Bronchial epithelial cell (primary cell): Measurements from ENCODE around the gene ENPP6. TPM values are rescaled to one million over a fixed set of nuclear protein-coding genes. Genes with fewer than 3 reads are reported as not detected.

Experiments used
- DNase-seq: peaks from one replicate; pipeline ENCODE4 v3.0.0-alpha.2; 2010; ENCODE audit warnings: low read depth
- FAIRE-seq: peaks from 2 replicates; lab custom pipeline; 2011; peaks lifted over from hg19 to GRCh38; lab: Jason Lieb, UNC
- H3K27me3 ChIP-seq: 2 replicates; pipeline ENCODE4 v1.5.1; 2011; ENCODE audit warnings: low read length; ENCODE audit not compliant: control insufficient read depth, insufficient read depth
- H3K36me3 ChIP-seq: 2 replicates; pipeline ENCODE4 v1.5.1; 2011; ENCODE audit warnings: low read length; ENCODE audit not compliant: control insufficient read depth, insufficient read depth
- H3K4me3 ChIP-seq: 2 replicates; pipeline ENCODE4 v1.5.1; 2011; ENCODE audit warnings: mild to moderate bottlenecking, low read depth, low read length, control low read depth
- total RNA-seq: library from RNA; depleted of rRNA; stranded (reverse); fragments of >200 nt; gene quantifications from 2 replicates; pipeline ENCODE4 v1.2.1, GENCODE V29; 2014
- TF ChIP-seq, protein P1 (sequence below): IDR thresholded peaks from 2 replicates; pipeline ENCODE4 v1.5.1; 2011; ENCODE audit warnings: mild to moderate bottlenecking, moderate library complexity, low read length, control low read depth, inconsistent platforms; ENCODE audit not compliant: insufficient read depth, severe bottlenecking

Gene ENPP6
- total RNA-seq, 1 donor from 2014 or later: not detected

DNA sequence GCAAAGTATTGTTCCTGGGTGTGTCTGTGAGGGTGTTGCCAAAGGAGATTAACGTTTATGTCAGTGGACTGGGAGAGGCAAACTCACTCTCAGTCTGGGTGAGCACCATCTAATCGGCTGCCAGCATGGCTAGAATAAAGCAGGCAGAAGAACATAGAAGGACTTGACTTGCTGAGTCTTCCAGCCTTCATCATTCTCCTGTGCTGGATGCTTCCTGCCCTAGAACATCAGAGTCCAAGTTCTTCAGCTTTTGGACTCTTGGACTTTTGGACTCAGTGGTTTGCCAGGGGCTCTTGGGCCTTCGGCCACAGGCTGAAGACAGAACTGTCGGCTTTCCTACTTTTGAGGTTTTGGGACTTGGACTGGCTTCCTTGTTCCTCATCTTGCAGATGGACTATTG, 15.3 kb upstream of the ENPP6 start:
- FAIRE-seq (no peak), DNase-seq (no peak)
- H3K27me3 ChIP-seq: peaks cover 2% of the 10 kb centered on the region
- H3K36me3 ChIP-seq: no peaks in the 10 kb centered on the region
- no peak overlapping the region for H3K4me3 ChIP-seq
- TF ChIP-seq, protein P1, sequence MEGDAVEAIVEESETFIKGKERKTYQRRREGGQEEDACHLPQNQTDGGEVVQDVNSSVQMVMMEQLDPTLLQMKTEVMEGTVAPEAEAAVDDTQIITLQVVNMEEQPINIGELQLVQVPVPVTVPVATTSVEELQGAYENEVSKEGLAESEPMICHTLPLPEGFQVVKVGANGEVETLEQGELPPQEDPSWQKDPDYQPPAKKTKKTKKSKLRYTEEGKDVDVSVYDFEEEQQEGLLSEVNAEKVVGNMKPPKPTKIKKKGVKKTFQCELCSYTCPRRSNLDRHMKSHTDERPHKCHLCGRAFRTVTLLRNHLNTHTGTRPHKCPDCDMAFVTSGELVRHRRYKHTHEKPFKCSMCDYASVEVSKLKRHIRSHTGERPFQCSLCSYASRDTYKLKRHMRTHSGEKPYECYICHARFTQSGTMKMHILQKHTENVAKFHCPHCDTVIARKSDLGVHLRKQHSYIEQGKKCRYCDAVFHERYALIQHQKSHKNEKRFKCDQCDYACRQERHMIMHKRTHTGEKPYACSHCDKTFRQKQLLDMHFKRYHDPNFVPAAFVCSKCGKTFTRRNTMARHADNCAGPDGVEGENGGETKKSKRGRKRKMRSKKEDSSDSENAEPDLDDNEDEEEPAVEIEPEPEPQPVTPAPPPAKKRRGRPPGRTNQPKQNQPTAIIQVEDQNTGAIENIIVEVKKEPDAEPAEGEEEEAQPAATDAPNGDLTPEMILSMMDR: no peak

- Histone ChIP-seq H3K27me3 (peaks cover 2% of the 10 kb centered on the region), H3K36me3 (no peaks in the 10 kb centered on the region), H3K4me3 (no peak overlapping the region)
- DNase-seq (no peak), FAIRE-seq (no peak)
- TF ChIP-seq, protein P1: no peak
These were observed 14.5 kb upstream of the ENPP6 start for GRCh38 chr4:184232202-184232601.

- Histone ChIP-seq H3K4me3 (no peak overlapping the region), H3K27me3 (peaks cover 2% of the 10 kb centered on the region)
These were observed 13.9 kb upstream of the ENPP6 start for GRCh38 chr4:184231573-184231972.

GRCh38 chr4:184228056-184228705, 10.5 kb upstream of the ENPP6 start:
- no peak overlapping the region for H3K4me3 ChIP-seq
- no peaks in the 10 kb centered on the region for H3K36me3 ChIP-seq
- FAIRE-seq: no peak
- H3K27me3 ChIP-seq: peaks cover 2% of the 10 kb centered on the region
- TF ChIP-seq, protein P1: no peak
- no peak for DNase-seq

More at GRCh38 chr4:184231573-184231972, 13.9 kb upstream of the ENPP6 start:
- FAIRE-seq: no peak
- TF ChIP-seq, protein P1: no peak
- no peaks in the 10 kb centered on the region for H3K36me3 ChIP-seq
- DNase-seq: no peak

DNA sequence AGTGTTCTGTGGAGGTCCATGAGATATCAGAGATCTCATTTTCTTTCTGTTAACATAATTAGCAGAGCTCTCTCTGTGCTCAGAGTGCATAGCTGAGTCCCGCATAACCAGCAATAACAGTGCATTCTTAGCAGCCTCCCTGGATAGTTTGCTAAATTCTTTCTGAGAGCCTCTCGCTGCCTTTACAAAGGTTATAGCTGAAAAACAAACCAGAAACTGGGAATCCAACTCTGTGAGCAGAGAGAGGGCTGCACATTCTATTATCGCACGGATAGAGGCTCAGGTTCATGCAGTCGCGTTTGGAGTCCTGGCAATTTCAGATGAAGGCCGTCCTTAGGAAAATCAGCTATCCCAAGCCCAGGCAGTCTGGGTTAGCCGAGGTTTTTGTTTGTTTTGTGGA, 1.2 kb downstream of the ENPP6 start:
- no peak for FAIRE-seq
- no peak for DNase-seq

More for the DNA sequence above, 1.2 kb downstream of the ENPP6 start:
- Histone ChIP-seq H3K4me3 (no peak overlapping the region), H3K27me3 (no peaks in the 10 kb centered on the region), H3K36me3 (no peaks in the 10 kb centered on the region)
- TF ChIP-seq, protein P1: no peak
